HG02759 (cell line): Measurements from ENCODE around the gene EPS8.

Source experiments
- ATAC-seq: cut with Tn5 transposase; IDR thresholded peaks from one replicate; pipeline ENCODE4 v1.9.1; 2021; ENCODE audit warnings: mild to moderate bottlenecking, moderate library complexity; ENCODE audit not compliant: unreplicated experiment

EPS8 gene

DNA sequence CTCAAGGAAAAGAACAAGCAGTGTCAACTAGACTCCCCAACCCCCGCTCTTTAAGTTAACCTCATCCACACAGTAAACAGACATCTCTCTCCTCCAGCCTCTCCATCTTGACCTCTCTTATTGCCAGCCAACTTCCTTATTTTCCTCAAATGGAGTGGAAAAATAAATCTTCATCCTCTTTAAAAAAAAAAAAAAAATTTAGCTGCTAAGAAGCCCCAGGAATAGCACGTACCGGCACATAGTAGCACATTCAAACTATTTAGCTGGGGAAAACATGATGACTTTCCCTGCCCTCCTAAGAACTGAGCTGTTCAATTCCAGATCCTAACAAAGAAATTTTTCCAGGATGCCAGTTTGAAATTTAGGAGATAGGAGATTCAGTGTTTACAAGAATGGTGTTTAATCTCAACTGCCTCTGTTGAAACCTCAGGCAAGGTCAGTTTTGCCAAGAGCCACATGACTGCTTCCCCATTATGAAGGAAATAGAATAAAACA is 90.8 kb downstream of the EPS8 start:
- ATAC-seq: no peak

DNA sequence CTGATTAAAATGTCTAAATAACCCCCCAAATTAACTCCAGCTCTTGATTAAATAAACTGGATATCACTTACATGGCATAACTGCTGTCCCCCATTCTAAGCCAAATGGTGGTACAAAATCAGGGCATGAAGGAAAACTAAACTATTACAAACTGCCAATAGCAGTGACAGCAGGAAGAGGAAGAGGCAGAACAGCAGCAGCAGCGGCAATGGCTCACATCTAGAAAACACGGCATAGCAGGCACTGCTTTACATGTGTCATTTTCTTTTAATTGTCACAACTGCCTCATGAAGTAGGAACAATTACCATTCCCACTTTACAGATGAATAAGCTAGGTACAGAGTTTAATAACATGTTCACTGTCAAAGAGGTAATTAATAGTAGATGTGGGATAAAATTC is 92.0 kb downstream of the EPS8 start:
- ATAC-seq: no peak

DNA sequence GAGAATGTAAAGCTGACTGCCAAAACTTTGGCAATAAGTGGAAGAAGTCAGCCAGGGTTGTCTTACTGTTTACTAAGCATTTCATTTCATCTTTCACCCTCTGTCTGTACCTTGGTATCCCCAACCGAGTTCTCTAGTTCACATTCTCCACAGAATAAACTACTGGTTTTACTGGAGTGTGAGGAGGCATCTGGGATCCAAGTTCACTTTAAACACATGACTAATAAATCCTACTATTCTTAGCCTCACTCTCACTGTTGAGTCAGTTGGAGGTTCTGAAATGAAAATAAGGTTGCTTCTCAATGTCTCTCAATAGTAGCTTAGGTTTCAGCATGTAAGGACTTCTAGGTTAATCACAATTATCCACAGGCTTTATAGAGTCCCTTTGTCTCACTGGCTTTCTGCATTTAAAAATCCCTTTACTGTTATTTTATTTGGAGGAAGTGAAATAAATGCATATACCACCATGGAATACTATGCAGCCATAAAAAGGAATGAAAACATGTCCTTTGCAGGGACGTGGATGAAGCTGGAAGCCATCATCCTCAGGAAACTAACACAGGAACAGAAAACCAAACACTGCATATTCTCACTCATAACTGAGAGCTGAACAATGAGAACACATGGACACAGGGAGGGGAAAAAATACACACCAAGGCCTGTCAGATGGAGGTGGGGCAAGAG is 95.8 kb downstream of the EPS8 start:
- no peak for ATAC-seq

DNA sequence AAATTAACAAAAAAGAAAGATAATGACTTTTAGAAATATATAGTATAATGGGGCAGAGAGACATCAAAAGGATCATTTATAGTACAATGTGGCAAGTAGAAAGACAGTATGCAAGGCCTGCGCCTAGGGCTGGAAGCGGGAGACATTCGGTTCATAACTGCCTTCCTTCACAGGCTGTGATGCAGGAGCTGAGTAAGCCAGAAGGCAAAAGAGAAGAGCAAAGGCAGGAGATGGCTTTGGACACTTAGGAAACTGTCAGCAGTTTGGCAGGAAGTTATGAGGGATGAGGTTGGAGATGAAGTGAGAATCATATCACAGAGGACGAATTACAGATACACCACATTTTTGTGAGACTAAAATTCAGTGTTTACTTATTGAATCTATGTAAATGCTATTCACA is 97.8 kb downstream of the EPS8 start:
- ATAC-seq: no peak

DNA sequence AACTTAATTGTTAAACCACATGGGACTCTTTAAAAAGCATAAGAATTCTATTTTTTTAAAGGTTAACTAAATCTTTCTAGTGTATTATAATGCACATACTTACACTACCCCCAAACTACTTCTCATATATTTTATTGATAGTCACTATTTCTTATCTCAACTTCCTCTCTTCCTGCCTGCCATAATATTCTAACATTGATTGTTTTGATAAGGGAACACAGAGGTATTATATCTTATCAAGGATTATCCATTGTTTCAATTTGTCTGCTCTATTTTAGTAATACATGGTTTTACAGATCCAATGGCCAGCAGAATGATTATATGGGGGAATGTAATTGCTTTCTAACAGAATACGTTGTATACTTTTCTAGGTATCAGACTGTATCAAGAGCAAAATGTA is 98.9 kb downstream of the EPS8 start:
- ATAC-seq: no peak

DNA sequence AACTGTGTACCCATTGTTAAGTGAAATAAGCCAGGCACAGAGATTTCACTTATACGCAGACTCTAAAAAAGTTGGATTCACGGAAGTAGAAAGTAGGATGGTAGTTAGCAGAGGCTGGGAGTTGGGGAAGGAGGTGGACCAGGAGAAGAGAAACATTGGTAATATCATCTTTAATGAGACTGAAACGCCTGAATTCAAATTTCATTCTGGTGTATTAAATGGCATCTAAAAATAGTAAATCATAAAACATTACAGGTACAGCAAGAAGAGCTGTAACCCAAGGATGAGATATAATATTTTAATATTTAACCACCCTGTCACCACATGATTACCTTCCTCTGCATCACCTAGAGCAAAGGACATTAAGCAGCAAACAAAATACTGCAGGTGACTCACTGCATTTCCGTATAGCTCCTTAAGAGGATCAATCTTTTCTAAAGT is 99.4 kb downstream of the EPS8 start:
- ATAC-seq: no peak

DNA sequence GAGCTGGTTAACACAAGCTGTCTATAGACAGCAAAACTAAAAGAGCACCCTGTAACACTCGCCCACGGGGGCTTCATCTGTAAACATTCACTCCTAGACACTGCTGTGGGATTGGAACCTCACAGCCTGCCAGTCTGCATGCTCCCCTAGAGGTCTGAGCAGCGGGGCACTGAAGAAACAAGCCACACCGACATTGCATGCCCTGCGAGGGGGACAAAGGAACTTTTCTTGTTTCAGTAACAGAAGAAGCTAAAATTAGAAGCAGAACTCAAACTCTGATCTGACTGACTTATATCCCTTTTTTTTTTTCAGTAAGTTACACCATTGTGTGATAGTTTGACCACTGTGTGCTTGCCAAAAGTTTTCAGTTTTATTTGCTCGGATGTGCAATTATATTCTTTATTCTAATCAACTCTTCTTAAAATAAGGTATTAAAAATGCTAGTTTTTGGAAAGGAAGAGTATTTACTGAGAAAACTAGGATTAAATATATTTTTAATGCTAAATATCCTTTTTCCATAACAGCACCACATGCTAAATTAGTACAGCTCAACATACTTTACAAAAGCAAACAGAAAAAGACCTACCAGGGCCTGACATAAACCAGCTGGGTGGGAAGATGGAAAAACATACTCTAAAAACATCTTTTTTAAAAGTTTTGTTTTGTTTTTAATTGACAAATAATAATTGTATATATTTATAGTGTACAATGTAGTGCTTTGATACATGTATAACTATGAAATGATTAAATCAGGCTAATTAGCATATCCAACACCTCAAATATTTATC is 100.2 kb downstream of the EPS8 start:
- ATAC-seq: peak; percentile 41

DNA sequence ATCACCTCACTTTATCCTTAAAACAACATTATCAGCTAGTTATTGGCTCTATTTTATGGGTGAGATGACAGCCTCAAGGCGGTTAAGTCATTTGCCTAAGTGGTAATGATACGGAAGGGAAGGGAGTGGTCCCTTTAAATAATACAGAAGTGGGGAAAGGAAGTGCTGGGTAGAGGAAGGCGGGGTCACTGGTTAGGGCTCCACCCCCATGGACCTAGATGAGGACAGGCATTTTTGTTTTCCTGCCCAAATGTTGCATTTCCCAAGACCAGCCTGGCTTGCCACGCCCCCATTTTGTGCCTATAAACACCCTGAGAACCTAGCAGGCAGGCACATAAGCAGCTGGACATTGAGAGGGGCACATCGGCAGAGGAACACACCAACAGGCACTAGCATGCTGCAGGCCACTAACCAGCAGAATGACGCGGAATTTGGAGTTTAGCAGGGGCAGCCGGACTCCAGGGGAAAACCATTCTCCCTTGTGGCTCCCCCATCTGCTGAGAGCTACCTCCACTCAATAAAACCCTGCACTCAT is 100.9 kb downstream of the EPS8 start:
- no peak for ATAC-seq

DNA sequence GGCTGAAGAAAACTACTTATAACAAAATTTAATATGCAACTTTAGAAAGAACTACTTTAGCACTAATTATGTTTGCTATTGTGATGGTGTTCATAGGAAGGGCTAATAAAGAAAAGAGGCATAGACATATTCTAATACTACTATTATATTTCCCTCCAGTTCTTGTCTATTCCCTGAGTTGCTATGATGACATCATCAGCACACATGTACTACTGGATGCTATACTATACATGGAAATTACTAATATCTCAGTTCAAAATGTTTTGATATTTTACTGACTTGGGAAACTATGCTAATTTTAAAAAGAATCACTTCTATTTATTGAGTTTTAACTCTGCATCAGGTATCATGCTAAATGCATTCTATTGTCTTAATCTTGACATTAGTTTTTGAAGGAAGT is 101.6 kb downstream of the EPS8 start:
- no peak for ATAC-seq

DNA sequence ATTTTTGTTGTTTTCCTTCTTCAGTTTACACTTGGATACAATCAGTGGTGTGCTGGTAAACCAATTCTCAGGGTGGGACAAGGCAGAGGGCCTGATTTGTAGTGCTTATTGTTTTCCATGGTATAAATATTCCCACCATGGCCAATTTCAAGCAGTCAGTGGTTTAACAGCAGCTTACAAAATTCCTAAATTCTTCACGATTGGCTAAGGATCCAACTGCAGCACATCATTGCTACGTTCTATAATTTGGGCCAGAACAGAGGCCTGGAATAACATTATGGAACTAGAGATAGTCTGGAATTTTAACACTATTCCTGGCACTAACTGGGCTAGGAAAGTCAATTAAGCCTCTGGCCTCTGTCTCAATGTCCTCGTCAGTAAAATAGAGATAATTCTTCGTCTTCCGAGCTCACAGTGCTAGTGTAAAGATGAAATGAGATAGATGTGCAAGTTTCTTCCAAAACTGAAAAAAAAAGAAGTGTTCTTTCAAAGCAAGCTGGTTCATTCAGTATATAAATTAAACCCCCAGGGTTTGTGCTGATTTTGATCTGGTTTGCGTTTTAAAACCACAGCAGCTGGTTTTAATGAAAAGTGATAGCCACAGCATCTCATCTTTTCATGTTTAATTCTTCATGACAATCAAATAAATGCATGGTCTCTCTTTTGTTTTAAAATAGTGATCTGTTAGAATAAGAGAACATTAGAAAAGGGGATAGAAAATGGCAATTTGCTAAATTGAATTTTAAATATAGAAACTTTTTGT is 104.1 kb downstream of the EPS8 start:
- ATAC-seq: no peak

DNA sequence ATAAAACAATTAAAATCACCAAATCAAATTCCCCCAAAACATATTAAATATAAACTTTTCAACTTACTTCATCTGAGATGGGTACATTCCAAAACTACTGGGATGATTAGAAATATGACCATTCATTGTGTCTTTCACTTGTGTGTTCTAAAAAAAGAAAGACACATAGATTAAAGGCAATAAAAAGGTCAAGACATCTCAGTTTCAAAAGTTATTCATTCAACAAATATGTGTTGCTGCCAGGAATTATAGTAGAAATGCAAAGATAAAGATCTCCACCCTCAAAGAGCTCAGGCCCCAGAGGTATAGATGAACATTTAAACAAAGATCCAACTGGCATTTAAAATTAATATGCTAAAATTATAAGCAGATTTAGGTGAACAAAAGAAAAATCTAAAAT is 106.4 kb downstream of the EPS8 start:
- ATAC-seq: no peak

DNA sequence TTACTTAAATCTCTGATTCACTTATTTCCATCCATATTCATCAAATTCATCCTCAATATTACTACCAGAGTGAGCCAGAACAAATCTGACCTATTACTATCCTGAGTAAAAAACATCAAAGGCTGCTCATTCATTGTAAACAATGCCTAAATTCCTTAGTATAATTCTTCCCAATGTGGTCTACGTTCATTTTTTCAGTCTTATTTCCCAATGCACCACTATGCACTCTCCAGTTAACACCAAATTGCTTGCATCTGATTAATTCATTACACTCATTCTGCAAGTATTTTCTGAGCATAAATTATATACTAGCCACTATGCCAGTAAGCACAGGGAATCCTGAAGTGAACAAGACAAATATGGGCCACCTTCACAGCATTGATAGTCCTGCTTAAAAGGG is 110.0 kb downstream of the EPS8 start:
- no peak for ATAC-seq

DNA sequence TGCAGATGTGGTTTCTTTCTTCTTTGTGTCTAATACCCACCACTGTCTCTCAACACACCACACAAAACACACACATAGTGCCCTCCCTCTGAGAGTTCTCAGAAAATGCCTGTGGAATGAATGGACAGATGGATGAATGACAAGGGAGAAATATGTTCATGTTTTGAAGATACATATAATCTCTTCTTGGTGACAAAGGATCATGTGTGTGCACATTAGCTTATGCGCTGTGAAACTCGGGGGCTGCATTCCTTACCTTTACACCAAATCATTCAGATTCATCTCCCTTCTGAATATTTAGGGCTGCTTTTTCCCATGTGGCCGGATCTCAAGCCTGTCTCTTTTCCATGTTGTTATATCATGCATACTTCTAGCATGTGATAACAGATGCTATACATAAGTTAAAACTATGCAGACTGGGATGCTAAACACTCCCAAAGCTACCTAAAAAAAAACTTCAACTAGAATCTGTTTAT is 111.4 kb downstream of the EPS8 start:
- no peak for ATAC-seq

DNA sequence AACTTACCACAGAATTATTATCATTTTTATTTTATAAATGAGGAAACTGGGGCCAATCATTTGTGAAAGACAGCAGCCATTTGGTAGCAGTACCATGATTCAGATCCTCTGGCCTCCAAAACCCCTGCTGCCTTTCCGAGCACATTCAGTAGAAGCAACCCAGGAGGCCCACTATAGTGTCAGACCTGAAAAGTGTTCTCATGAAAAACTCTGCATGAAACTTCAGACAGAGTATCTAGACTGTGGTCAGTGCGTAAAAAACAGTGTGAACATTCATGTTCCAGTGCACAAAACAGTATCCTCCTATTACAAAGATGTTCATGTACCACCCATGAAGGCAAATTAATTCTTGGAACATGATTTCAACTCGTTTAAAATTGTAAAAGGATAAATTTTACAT is 112.0 kb downstream of the EPS8 start:
- ATAC-seq: no peak

DNA sequence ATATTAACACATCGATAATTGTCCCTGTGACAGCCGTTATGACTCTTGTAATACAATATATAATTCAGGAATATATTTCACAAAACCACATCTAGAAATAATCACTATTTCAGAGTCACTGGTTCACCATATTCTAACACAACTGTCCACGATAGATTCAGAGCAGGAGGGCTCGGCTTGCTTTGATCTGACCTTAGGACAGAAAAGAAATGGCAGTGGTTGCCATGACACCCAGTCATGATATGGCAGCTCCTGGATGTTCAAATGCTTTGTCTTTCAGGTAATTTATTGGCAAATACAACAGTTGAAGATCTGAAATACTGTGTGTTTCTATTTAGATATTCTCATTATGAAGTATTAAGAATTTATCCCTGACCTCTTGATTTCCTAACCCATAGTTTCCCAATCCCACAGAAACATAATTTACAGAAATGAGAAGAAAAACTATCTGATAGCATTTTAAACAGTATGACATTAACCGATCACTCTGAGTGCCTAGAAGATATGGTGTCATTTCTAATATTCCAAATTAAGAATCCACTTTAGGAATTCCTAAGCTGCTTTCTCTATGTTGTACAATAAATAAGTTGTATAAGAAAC is 116.4 kb downstream of the EPS8 start:
- ATAC-seq: no peak

DNA sequence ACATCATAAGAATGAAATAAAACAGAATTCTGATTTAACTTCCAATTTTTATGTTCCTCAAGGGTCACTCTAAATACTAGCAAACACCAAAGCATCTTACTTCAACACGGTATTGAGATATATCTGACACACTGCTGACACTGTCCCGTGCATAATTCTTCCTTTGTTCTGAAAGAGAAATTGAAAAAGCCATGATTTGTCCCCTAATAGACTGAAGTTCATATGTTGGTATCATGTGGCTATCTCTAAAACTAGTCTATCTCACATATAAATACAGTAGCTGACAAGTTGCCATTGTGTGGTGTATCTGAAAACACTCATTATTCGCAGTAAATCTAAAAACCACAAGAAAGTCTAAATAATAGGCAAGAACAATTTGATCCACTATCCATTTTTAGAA is 118.4 kb downstream of the EPS8 start:
- ATAC-seq: no peak

DNA sequence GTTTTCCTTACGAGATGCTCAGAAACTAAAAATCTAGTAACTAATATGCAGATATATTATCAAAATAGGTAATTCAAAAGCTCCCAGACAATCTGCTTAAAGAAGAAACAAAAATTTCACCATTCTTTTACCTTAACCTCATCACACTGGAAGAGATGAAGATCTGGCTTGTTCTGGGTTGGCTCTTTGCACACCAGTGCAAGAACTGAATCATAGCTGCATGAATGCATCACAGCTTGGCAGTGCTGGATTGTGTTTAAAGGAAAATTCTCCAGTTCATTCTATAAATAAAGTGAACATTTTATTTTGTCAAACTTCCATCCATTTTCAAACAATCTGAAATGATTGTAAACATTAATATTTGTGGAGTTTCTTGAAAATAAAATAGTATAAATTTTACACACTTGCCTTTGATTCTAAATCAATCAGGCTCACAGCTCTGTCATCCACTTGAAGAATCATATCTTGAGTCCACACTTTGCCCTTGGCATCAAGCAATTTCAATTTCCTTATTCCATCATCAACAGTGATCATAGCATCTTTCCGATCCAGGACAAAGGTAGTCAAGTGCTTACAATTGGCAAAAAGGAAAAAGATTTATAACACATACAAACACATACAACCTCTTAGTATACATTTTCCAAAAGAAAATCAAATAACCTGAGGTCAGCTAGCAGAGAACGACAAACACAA is 119.8 kb downstream of the EPS8 start:
- no peak for ATAC-seq

DNA sequence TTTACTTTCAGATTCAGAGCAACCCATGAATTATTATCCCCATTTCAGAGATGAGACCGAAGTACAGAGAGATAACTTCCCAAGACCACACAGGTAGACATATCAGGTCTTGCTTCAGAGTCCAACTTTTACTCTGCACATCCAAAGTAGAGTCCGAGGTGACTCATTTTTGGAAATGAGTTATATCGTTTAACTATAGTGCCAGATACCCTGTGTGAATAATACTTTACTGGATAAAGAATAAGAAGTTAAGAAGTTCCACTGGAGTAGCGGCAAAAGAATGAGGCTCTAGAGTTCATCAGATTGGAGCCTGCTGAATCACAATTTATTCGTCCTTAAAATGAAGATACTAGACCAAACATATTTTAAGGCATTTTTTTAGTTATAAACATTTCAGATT is 124.7 kb downstream of the EPS8 start:
- ATAC-seq: no peak

DNA sequence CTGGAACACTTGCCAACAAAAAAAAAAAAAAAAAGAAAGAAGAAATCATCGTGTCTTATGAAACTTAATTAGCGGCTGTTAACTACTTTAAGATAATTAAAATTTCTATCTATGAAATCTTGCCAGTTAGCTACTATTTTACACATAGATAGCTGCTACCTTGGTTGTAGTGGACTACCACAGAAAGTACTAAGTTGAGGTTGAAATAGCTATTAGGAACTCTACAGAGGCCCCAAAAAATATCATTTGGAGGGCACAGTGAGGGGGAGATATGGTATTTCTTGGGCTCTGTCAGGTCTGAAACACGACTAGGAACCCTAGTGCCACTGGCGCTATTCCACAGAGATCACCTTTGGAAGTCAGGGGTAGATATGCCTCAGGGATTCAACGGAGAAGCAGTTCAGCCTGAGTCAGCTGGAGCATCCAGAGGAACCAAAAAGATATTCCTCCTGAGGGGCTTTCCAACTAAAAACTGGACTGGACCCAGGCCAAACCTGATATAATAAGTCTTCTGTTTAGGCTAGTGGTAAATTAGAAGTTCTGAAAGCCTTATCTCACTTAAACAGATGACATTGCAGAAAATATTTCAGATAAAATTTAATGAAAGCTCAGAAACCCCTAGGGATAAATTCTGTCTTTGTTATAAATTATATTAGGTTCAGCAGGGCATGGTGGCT is 126.1 kb downstream of the EPS8 start:
- ATAC-seq: no peak
